Mucosa of gallbladder (tissue), 1 donor: Measurements from ENCODE around the gene IGF2R. TPM values are rescaled to one million over a fixed set of nuclear protein-coding genes. Genes with fewer than 3 reads are reported as not detected.
"Not testable (repeated sequence)": the region's sequence is repeated elsewhere in the genome, so short reads cannot be mapped to it uniquely, and the experiment has no call there.

Source experiments
- DNase-seq: peaks from one replicate; pipeline ENCODE4 v3.0.0-alpha.2; 2020; ENCODE audit warnings: low spot score
- total RNA-seq: library from RNA; stranded (reverse); gene quantifications from one replicate; pipeline ENCODE4 v1.2.1, GENCODE V29; 2021
- donor health status: DM: no; HTN: no; CAD: no.

Gene IGF2R
- total RNA-seq, 1 donor from 2014 or later, result 98.5 TPM

- DNase-seq, result no peak
Observed at GRCh38 chr6:160101277-160102205, 132.7 kb downstream of the IGF2R start.

DNA sequence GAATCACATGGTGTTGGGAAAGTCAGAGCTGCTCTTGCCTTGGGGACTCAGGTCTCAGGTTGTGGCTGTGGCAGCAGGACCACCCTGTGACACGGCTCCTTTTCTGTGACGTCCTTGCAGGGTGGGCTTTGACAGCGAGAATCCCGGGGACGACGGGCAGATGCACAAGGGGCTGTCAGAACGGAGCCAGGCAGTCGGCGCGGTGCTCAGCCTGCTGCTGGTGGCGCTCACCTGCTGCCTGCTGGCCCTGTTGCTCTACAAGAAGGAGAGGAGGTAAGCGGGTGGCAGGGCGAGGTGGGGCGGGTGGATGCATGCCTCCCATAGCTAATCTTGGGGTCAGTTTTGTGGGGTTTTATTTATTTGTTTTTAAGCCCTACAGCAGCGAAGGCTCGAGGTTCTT, 133.5 kb downstream of the IGF2R start:
- no peak for DNase-seq

GRCh38 chr6:160102956-160103824, 134.3 kb downstream of the IGF2R start:
- no peak for DNase-seq

DNA sequence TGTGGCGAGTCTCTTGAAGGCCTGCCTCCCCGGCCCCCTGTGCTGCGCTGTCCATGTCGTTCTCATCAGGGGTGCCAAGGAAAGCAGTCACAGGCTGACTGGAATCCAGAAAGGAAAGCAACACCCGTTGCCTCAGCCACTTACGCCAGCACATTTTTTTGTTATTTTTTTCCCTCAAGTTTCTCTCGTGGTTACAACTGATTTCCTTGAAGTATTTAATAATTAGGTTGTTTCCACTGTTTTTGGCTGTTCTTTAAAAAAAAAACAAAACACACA, 134.9 kb downstream of the IGF2R start:
- no peak for DNase-seq

- DNase-seq, result no peak
Observed at GRCh38 chr6:160104821-160105517, 136.1 kb downstream of the IGF2R start.

GRCh38 chr6:160106010-160106409, 137.1 kb downstream of the IGF2R start:
- DNase-seq, result no peak

GRCh38 chr6:160106701-160107100, 137.8 kb downstream of the IGF2R start:
- DNase-seq, result no peak

DNA sequence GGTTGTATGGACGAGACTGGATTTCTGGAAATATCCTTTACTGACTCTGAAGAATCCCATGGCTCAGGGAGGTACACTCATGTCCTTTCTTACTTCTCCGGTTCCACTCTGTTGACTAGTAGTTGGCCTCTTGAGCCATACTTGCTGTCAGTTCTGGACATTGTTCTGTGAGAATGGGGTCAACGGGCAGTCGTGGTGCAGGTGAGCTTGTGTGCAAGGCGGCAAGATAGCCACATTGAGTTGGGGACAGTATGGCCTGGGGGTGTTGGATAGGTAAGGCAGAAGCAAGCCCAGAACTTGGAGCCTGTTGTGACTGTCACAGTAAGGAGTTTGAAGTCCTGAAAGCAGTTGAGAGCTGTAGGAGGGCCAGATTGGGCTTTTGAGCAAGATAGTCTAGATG, 139.2 kb downstream of the IGF2R start:
- DNase-seq, result no peak

- no peak for DNase-seq
Observed at GRCh38 chr6:160110586-160111123, 141.8 kb downstream of the IGF2R start.

- DNase-seq, result no peak
Observed at GRCh38 chr6:160111806-160112205, 142.9 kb downstream of the IGF2R start.

GRCh38 chr6:160112628-160113299, 143.9 kb downstream of the IGF2R start:
- no peak for DNase-seq

DNA sequence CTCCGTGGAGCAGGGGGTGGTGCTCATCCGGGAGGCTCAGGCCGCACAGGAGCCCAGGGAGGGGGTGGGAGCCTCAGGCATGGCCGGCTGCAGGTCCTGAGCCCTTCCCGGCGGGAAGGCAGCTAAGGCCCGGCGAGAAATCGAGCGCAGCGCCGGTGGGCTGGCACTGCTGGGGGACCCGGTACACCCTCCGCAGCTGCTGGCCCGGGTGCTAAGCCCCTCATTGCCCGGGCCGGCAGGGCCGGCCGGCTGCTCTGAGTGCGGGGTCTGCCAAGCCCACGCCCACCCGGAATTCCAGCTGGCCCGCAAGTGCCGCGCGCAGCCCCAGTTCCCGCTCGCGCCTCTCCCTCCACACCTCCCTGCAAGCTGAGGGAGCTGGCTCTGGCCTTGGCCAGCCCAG, 145.7 kb downstream of the IGF2R start:
- DNase-seq, result not testable (repeated sequence)

DNA sequence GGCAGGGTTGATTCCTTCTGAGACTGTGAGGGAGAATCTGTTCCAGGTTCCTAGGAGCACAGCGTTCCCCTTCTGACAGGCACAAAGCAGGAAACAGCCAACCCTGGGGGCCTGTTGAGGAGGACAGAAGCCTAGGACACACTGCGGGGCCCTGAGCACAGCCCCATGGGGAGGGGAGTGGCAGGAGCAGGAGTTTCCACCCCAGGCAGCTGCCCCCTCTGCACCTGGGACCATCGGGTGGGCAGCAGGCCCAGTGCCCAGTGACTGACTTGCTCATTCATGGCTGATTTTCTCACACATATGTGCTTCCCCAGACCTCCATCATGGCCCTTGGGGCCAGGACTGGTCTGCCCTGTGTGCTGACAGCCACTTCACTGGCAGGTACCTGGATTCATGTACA, 146.5 kb downstream of the IGF2R start:
- DNase-seq, result no peak

DNA sequence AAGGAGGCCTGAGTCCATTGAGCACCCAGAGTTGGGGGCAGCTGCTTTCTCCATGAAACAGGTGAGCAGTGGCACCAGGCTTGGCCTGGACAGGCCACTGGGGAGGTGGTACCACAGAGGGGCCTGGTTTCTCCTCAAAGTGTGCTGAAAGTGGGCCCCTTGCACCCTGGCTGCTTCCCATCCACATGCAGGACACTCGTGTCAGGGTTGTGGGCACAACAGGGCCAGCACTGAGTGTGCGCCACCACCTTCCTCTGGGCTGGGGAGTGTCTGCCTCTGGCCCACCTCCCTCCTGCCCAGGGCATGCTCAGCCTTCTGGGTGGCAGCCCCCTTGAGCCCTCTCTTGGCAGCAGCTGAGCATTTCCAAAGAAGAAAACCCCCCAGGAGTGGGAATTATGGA, 147.5 kb downstream of the IGF2R start:
- no peak for DNase-seq

DNA sequence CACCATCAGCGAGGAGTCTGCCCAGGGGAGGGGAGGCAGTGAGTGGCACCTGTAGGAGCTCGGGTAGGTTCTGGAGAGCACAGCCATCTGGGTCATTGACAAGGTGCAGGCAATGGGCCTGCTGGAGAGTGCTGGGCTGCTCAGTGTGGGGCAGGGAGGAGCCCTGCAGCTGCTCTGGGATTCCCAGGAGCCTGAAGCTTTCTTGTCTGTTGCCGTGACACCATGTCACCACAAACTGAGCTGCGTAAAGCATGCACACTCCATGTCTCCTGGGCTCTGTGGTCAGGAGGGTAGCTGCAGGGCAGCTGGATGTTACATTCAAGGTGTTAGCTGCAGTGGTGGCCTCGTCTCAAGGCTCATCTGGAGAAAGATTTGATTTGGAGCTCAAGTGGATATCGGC, 148.3 kb downstream of the IGF2R start:
- no peak for DNase-seq

GRCh38 chr6:160118620-160119229, 149.8 kb downstream of the IGF2R start:
- DNase-seq, result no peak

DNA sequence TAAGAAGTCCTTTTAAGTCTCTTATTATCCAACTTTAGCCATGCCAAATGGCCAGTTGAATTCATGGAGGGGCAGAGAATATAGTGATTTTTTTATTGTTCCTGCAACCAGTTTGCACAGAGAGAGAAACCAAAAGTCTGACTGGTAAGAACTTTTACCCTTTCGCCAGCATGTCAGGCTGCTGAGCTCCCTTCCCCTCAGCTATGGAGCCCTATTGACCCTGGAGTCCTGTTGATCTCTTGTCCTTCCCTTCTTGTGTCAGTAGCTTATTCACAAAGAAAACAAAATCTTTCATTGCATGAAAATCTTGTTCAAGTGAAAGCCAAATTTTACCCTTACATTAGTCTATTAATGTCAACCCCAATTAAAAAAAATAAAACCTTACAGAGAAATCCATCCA, 151.2 kb downstream of the IGF2R start:
- DNase-seq, result no peak

- no peak for DNase-seq
Observed at GRCh38 chr6:160121558-160121957, 152.7 kb downstream of the IGF2R start, which contains the start of gene SLC22A1. Gene SLC22A1, plus strand, starts transcription at chr6:160121815. Its CDS starts 121 bp downstream, at chr6:160121936.

DNA sequence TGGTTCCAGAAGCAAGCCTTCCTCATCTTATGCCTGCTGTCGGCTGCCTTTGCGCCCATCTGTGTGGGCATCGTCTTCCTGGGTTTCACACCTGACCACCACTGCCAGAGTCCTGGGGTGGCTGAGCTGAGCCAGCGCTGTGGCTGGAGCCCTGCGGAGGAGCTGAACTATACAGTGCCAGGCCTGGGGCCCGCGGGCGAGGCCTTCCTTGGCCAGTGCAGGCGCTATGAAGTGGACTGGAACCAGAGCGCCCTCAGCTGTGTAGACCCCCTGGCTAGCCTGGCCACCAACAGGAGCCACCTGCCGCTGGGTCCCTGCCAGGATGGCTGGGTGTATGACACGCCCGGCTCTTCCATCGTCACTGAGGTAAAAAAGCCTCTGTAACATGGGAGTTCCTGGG, 153.1 kb downstream of the IGF2R start:
- no peak for DNase-seq

DNA sequence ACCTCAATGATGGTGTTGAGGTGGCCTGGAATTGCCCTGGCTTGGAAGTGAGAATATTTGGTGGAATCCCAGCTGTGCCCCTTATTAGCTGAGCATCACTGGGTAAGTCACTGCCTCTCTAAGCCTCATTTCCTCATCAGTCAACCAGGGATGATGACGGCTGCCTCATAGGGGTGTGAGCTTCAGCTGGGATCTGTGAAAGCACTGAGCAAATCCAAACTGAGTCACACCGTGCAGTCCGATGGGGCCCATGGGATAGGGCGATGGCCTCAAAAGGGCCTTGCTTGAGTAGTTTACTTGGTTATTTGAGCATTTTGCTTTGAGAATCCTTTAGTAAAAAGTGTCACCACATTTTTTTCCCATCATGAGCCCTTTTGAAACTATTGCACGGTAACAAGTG, 153.9 kb downstream of the IGF2R start:
- DNase-seq, result no peak

GRCh38 chr6:160124007-160124406, 155.1 kb downstream of the IGF2R start:
- DNase-seq, result no peak
